Measurements from ENCODE around the gene SSNA1. TPM values are rescaled to one million over a fixed set of nuclear protein-coding genes. Genes with fewer than 3 reads are reported as not detected.

Gene SSNA1
- total RNA-seq, 4 donors from 2014 or later = 79.2 to 112 (median 93.1) TPM

- no peak for TF ChIP-seq POLR2A (IDR thresholded peaks at IDR 0.05)
- TF ChIP-seq CTCF (IDR thresholded peaks at IDR 0.05) = no peak
- 6 to 11% methylated on average over 12 to 66 of the region's 74 CpGs for WGBS, 2 donors
- H3K4me3 ChIP-seq (ENCODE audit: low read depth, poor library complexity, severe bottlenecking) = no peak overlapping the region
- no peak for DNase-seq (ENCODE audit: low spot score in 2 of 2)
- intact Hi-C loops (cut with DNase I; ENCODE audit: low total_unique reads) = no loop called here
Observed at GRCh38 chr9:137162505-137163364, 25.7 kb upstream of the SSNA1 start.

- DNase-seq (ENCODE audit: low spot score in 2 of 2) = no peak
- no peak overlapping the region for H3K4me3 ChIP-seq (ENCODE audit: low read depth, poor library complexity, severe bottlenecking)
- 27 to 31% methylated on average over 22 to 26 of the region's 26 CpGs for WGBS, 2 donors
- TF ChIP-seq CTCF (IDR thresholded peaks at IDR 0.05) (no peak), POLR2A (IDR thresholded peaks at IDR 0.05) (no peak)
- intact Hi-C loops (cut with DNase I; ENCODE audit: low total_unique reads) = no loop called here
Observed at GRCh38 chr9:137163365-137163715, 25.1 kb upstream of the SSNA1 start.

- TF ChIP-seq CTCF (IDR thresholded peaks at IDR 0.05) (no peak), POLR2A (IDR thresholded peaks at IDR 0.05) (no peak)
- 88 to 89% methylated on average over 13 of the region's 22 CpGs for WGBS, 2 donors
- no peak for DNase-seq (ENCODE audit: low spot score in 2 of 2)
- no peak overlapping the region for H3K4me3 ChIP-seq (ENCODE audit: low read depth, poor library complexity, severe bottlenecking)
- intact Hi-C loops (cut with DNase I; ENCODE audit: low total_unique reads) = no loop called here
Observed at GRCh38 chr9:137163805-137164204, 24.7 kb upstream of the SSNA1 start.

- intact Hi-C loops (cut with DNase I; ENCODE audit: low total_unique reads) = no loop called here
Observed at GRCh38 chr9:137164370-137165249, 23.9 kb upstream of the SSNA1 start.

GRCh38 chr9:137165250-137165836 lies 23.1 kb upstream of the SSNA1 start:
- no peak for DNase-seq (ENCODE audit: low spot score in 2 of 2)
- intact Hi-C loops (cut with DNase I; ENCODE audit: low total_unique reads) = no loop called here
- 78 to 82% methylated on average over 32 of the region's 32 CpGs for WGBS, 2 donors
- no peak overlapping the region for H3K4me3 ChIP-seq (ENCODE audit: low read depth, poor library complexity, severe bottlenecking)
- TF ChIP-seq POLR2A (IDR thresholded peaks at IDR 0.05) (no peak), CTCF (IDR thresholded peaks at IDR 0.05) (no peak)

More at GRCh38 chr9:137164370-137165249, 23.9 kb upstream of the SSNA1 start:
- 65 to 66% methylated on average over 30 to 32 of the region's 34 CpGs for WGBS, 2 donors
- no peak overlapping the region for H3K4me3 ChIP-seq (ENCODE audit: low read depth, poor library complexity, severe bottlenecking)
- TF ChIP-seq POLR2A (IDR thresholded peaks at IDR 0.05) (no peak), CTCF (IDR thresholded peaks at IDR 0.05) (no peak)
- DNase-seq (ENCODE audit: low spot score in 2 of 2) = no peak

Measured in lower leg skin (tissue), 4 donors.